ENCODE results near the gene SF3B3.

Gene SF3B3

GRCh38 chr16:70480127-70481105, 43.2 kb upstream of the SF3B3 start:
- no peak for TF ChIP-seq CTCF (IDR thresholded peaks at IDR 0.05; ENCODE audit: low read depth, low read length)
- no peak overlapping the region for H3K4me3 ChIP-seq (ENCODE audit: low read depth, low read length)

GRCh38 chr16:70481929-70482536, 41.6 kb upstream of the SF3B3 start:
- no peak for TF ChIP-seq CTCF (IDR thresholded peaks at IDR 0.05; ENCODE audit: low read depth, low read length)

GRCh38 chr16:70482624-70483023, 41.0 kb upstream of the SF3B3 start:
- no peak for TF ChIP-seq CTCF (IDR thresholded peaks at IDR 0.05; ENCODE audit: low read depth, low read length)
- H3K4me3 ChIP-seq (ENCODE audit: low read depth, low read length): no peak overlapping the region

More at GRCh38 chr16:70481929-70482536, 41.6 kb upstream of the SF3B3 start:
- H3K4me3 ChIP-seq (ENCODE audit: low read depth, low read length): no peak overlapping the region

GRCh38 chr16:70483426-70483825, 40.2 kb upstream of the SF3B3 start:
- H3K4me3 ChIP-seq (ENCODE audit: low read depth, low read length): no peak overlapping the region
- TF ChIP-seq CTCF (IDR thresholded peaks at IDR 0.05; ENCODE audit: low read depth, low read length): no peak

- TF ChIP-seq CTCF (IDR thresholded peaks at IDR 0.05; ENCODE audit: low read depth, low read length): no peak
- no peak overlapping the region for H3K4me3 ChIP-seq (ENCODE audit: low read depth, low read length)
These were observed 38.7 kb upstream of the SF3B3 start for GRCh38 chr16:70484867-70485266.

GRCh38 chr16:70490261-70490660, 33.4 kb upstream of the SF3B3 start:
- no peak overlapping the region for H3K4me3 ChIP-seq (ENCODE audit: low read depth, low read length)
- no peak for TF ChIP-seq CTCF (IDR thresholded peaks at IDR 0.05; ENCODE audit: low read depth, low read length)

GRCh38 chr16:70493802-70494201, 29.8 kb upstream of the SF3B3 start:
- no peak overlapping the region for H3K4me3 ChIP-seq (ENCODE audit: low read depth, low read length)
- no peak for TF ChIP-seq CTCF (IDR thresholded peaks at IDR 0.05; ENCODE audit: low read depth, low read length)

Data from WI38 (cell line).